ENCODE results near the gene MTHFSD.

- TF ChIP-seq CTCF (IDR thresholded peaks at IDR 0.05): no peak
- no peak for TF ChIP-seq POLR2A (IDR thresholded peaks at IDR 0.05)
Measured at GRCh38 chr16:86490859-86491639, 64.0 kb downstream of the MTHFSD start.
